Measurements from ENCODE around the gene AREL1. TPM values are rescaled to one million over a fixed set of nuclear protein-coding genes. Genes with fewer than 3 reads are reported as not detected.

The AREL1 gene
- total RNA-seq, 1 experiment from 2014 or later: 98.4 TPM

DNA sequence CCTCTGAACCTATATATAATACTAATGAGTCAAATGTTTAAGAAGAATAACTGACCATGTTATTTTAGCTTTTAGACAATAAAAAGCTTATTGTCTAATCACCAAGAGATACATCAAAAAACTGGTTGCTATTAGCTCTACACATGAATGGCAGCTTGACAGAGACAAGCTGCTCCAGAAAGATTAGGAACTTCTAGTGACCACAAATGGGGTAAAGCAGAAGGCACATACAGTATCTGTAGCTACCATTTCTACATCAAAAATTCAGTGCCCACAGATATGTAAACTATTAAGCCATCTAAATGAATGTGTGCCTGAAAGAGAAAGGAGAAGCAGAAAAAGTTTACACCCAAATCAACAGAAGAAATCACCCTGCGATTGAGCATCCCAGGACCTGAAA is 2.4 kb downstream of the AREL1 start:
- Histone ChIP-seq H3K9me2 (ENCODE audit: insufficient read depth) (no peaks in the 10 kb centered on the region), H3K4me3 (no peak overlapping the region), H3K27me3 (ENCODE audit: insufficient read depth, low read depth) (no peaks in the 10 kb centered on the region), H3K9me3 (ENCODE audit: insufficient read depth, low read depth) (no peaks in the 10 kb centered on the region; the same call in 1 of the 2 replicates), H3K79me2 (ENCODE audit: low read depth) (peaks cover 94% of the 10 kb centered on the region), H3K4me1 (replicated peaks; ENCODE audit: insufficient read depth) (peaks cover 21% of the 10 kb centered on the region), H3K36me3 (ENCODE audit: low read depth) (peaks cover 8% of the 10 kb centered on the region), H3K4me2 (no peak overlapping the region), H3K27ac (no peak overlapping the region), H4K20me1 (ENCODE audit: insufficient read depth) (peaks cover 34% of the 10 kb centered on the region), H3F3A (ENCODE audit: insufficient read depth, low read depth) (peaks cover 32% of the 10 kb centered on the region), H2AFZ (no peak overlapping the region)
- no TSS peak for BruUV-seq (replicated peaks)
- no peak for TF ChIP-seq EZH2 (IDR thresholded peaks at IDR 0.05; ENCODE audit: low read depth)
- DNase-seq: no peak
- ChIA-PET CTCF (interaction anchor here (0.7 kb wide), 1 partner anchor 90 kb away, joined by 9 read pairs; no protein-coding TSS in a partner anchor), POLR2A (ENCODE audit: unreplicated experiment) (interaction anchor here (0.6 kb wide), 1 partner anchor 16 kb away, joined by 7 read pairs; no protein-coding TSS in a partner anchor)
- intact Hi-C loops (cut with micrococcal nuclease; ENCODE audit: unreplicated experiment): no loop called here

DNA sequence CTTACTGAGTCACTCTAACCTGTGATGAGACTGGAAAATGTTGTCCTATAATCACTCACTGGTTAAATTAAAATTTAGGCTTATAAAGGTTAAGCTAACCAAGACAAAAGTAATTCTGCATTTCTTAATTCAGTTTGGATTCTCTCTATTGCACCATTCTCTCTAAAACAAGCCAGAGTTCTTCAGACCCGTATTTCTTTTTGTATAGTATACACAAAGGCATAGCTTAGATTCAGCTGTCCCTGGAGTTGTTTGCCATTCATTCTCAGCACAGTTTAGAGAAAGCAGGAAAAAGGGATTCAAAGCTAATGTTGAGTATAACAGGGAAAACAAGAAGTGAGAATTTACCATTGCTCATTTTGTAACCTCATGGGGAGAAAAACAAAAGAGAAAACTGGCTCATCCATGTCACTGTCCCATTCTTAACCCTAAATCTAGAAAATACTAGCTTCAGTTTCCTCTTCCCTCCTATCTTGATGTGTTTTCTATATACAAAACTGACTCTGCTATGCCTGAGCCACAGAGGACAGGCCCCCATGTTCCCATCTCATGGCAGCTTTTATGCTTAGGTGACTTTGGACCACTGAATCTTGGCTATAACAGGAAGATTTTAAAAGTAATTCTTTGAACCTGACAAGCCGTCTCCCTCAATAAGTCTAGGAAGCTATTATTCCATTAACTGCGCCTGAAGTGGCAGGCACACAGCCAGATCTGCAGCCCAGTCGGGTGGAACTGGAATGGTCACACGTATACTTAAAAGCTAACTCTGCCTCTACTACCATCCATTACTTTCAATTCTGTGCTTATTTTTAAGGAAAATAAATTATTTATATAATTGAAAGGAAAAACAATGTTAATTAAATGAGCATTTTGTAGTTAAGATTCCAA is 7.0 kb downstream of the AREL1 start:
- DNase-seq: no peak

GRCh38 chr14:74704656-74705055 is 8.2 kb downstream of the AREL1 start:
- peaks cover 21% of the 10 kb centered on the region for H3K9me3 ChIP-seq (ENCODE audit: insufficient read depth, low read depth)
- no peaks in the 10 kb centered on the region for H3K4me1 ChIP-seq (replicated peaks; ENCODE audit: insufficient read depth)
- no peaks in the 10 kb centered on the region for H3K9me2 ChIP-seq (ENCODE audit: insufficient read depth)
- H3F3A ChIP-seq (ENCODE audit: insufficient read depth, low read depth): peaks cover 5% of the 10 kb centered on the region; the same call in 1 of the 2 replicates
- peaks cover 33% of the 10 kb centered on the region for H4K20me1 ChIP-seq (ENCODE audit: insufficient read depth)
- no TSS peak for BruUV-seq (replicated peaks)
- DNase-seq: no peak
- H3K36me3 ChIP-seq (ENCODE audit: low read depth): peaks cover 19% of the 10 kb centered on the region
- intact Hi-C loops (cut with micrococcal nuclease; ENCODE audit: unreplicated experiment): no loop called here
- ChIA-PET CTCF (no interaction called here), POLR2A (ENCODE audit: unreplicated experiment) (interaction anchor here (0.6 to 0.7 kb wide), 3 partner anchors 90 to 348 kb away, joined by 3 to 7 read pairs (median 4); no protein-coding TSS in a partner anchor)
- no peak overlapping the region for H2AFZ ChIP-seq
- H3K4me2 ChIP-seq: no peak overlapping the region
- no peak for TF ChIP-seq EZH2 (IDR thresholded peaks at IDR 0.05; ENCODE audit: low read depth)
- TF ChIP-seq, protein P1, sequence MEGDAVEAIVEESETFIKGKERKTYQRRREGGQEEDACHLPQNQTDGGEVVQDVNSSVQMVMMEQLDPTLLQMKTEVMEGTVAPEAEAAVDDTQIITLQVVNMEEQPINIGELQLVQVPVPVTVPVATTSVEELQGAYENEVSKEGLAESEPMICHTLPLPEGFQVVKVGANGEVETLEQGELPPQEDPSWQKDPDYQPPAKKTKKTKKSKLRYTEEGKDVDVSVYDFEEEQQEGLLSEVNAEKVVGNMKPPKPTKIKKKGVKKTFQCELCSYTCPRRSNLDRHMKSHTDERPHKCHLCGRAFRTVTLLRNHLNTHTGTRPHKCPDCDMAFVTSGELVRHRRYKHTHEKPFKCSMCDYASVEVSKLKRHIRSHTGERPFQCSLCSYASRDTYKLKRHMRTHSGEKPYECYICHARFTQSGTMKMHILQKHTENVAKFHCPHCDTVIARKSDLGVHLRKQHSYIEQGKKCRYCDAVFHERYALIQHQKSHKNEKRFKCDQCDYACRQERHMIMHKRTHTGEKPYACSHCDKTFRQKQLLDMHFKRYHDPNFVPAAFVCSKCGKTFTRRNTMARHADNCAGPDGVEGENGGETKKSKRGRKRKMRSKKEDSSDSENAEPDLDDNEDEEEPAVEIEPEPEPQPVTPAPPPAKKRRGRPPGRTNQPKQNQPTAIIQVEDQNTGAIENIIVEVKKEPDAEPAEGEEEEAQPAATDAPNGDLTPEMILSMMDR (conservative IDR thresholded peaks at IDR 0.05): no peak
- no peak overlapping the region for H3K27ac ChIP-seq
- H3K79me2 ChIP-seq (ENCODE audit: low read depth): peaks cover 96% of the 10 kb centered on the region
- no peaks in the 10 kb centered on the region for H3K27me3 ChIP-seq (ENCODE audit: insufficient read depth, low read depth)
- H3K4me3 ChIP-seq: no peak overlapping the region

More for the DNA sequence above, 7.0 kb downstream of the AREL1 start:
- peaks cover 19% of the 10 kb centered on the region for H3K36me3 ChIP-seq (ENCODE audit: low read depth)
- ChIA-PET CTCF (interaction anchor here (0.6 to 1.2 kb wide), 2 partner anchors 27 to 40 kb away, joined by 3 to 6 read pairs; no protein-coding TSS in a partner anchor), POLR2A (ENCODE audit: unreplicated experiment) (interaction anchor here (0.5 to 0.7 kb wide), 4 partner anchors 25 to 412 kb away, joined by 3 to 7 read pairs (median 4); partner anchors contain the start of gene ABCD4)
- intact Hi-C loops (cut with micrococcal nuclease; ENCODE audit: unreplicated experiment): no loop called here
- no peak overlapping the region for H3K4me3 ChIP-seq
- no peak overlapping the region for H3K4me2 ChIP-seq
- H3K4me1 ChIP-seq (replicated peaks; ENCODE audit: insufficient read depth): no peaks in the 10 kb centered on the region
- peaks cover 99% of the 10 kb centered on the region for H3K79me2 ChIP-seq (ENCODE audit: low read depth)
- H3F3A ChIP-seq (ENCODE audit: insufficient read depth, low read depth): peaks cover 15% of the 10 kb centered on the region; the same call in 1 of the 2 replicates
- H2AFZ ChIP-seq: no peak overlapping the region
- no peak overlapping the region for H3K27ac ChIP-seq
- H4K20me1 ChIP-seq (ENCODE audit: insufficient read depth): peaks cover 38% of the 10 kb centered on the region
- H3K9me2 ChIP-seq (ENCODE audit: insufficient read depth): no peaks in the 10 kb centered on the region
- no TSS peak for BruUV-seq (replicated peaks)
- H3K27me3 ChIP-seq (ENCODE audit: insufficient read depth, low read depth): no peaks in the 10 kb centered on the region
- peaks cover 21% of the 10 kb centered on the region for H3K9me3 ChIP-seq (ENCODE audit: insufficient read depth, low read depth)
- TF ChIP-seq EZH2 (IDR thresholded peaks at IDR 0.05; ENCODE audit: low read depth): no peak
- TF ChIP-seq, protein P1 (conservative IDR thresholded peaks at IDR 0.05): no peak

Data from PC-9 (cell line).